ENCODE results near the gene MARVELD1. TPM values are rescaled to one million over a fixed set of nuclear protein-coding genes. Genes with fewer than 3 reads are reported as not detected.

MARVELD1 gene
- total RNA-seq, 1 experiment from 2014 or later, result 53.1 TPM

- no peak for DNase-seq (ENCODE audit: low read depth, low spot score)
- no peaks in the 10 kb centered on the region for H3K9me3 ChIP-seq (ENCODE audit: control insufficient read depth, insufficient read depth, low read depth, low read length)
- H3K27ac ChIP-seq (ENCODE audit: low read length), result no peak overlapping the region
- intact Hi-C loops (cut with micrococcal nuclease; ENCODE audit: unreplicated experiment), result no loop called here
- no peaks in the 10 kb centered on the region for H3K27me3 ChIP-seq (ENCODE audit: control insufficient read depth, insufficient read depth, low read length)
- no peak for TF ChIP-seq SIN3A (IDR thresholded peaks at IDR 0.05; ENCODE audit: borderline replicate concordance, insufficient read depth, low read depth, low read length)
- no peak for TF ChIP-seq TCF7L2 (IDR thresholded peaks at IDR 0.05; ENCODE audit: low read depth, low read length)
- TF ChIP-seq POLR2AphosphoS5 (IDR thresholded peaks at IDR 0.05; ENCODE audit: low read depth, low read length), result no peak
- no peak for TF ChIP-seq CTCF (IDR thresholded peaks at IDR 0.05)
- TF ChIP-seq REST (IDR thresholded peaks at IDR 0.05; ENCODE audit: insufficient read depth in 1 of 2, low read depth in 2 of 2, low read length in 1 of 2), result no peak
- no peaks in the 10 kb centered on the region for H3K36me3 ChIP-seq (ENCODE audit: control insufficient read depth, insufficient read depth, low read length)
- in situ Hi-C loops (cut with HindIII; ENCODE audit: low pct_unique_long_range_greater_than_20kb, low sequenced_read_pairs), result no loop called here
- no peaks in the 10 kb centered on the region for H3K4me1 ChIP-seq (ENCODE audit: control insufficient read depth, insufficient read depth, low read length)
- BruUV-seq (replicated peaks), result no TSS peak
- H3K4me3 ChIP-seq (ENCODE audit: low read depth in 2 of 2, low read length in 2 of 2), result no peak overlapping the region
- ChIA-PET POLR2A (no interaction called here), CTCF (interaction anchor here (0.9 kb wide), 1 partner anchor 11 kb away, joined by 3 read pairs; no protein-coding TSS in a partner anchor)
- no peak for ATAC-seq
These were observed 47.9 kb downstream of the MARVELD1 start for GRCh38 chr10:97761331-97761865.

- Histone ChIP-seq H3K27me3 (ENCODE audit: control insufficient read depth, insufficient read depth, low read length) (no peaks in the 10 kb centered on the region), H3K36me3 (ENCODE audit: control insufficient read depth, insufficient read depth, low read length) (no peaks in the 10 kb centered on the region), H3K4me3 (ENCODE audit: low read depth in 2 of 2, low read length in 2 of 2) (no peak overlapping the region), H3K4me1 (ENCODE audit: control insufficient read depth, insufficient read depth, low read length) (no peaks in the 10 kb centered on the region), H3K27ac (ENCODE audit: low read length) (no peak overlapping the region), H3K9me3 (ENCODE audit: control insufficient read depth, insufficient read depth, low read depth, low read length) (no peaks in the 10 kb centered on the region)
- BruUV-seq (replicated peaks), result no TSS peak
- POLR2A ChIA-PET, result no interaction called here
- no peak for DNase-seq (ENCODE audit: low read depth, low spot score)
- in situ Hi-C loops (cut with HindIII; ENCODE audit: low pct_unique_long_range_greater_than_20kb, low sequenced_read_pairs) (no loop called here), intact Hi-C loops (cut with micrococcal nuclease; ENCODE audit: unreplicated experiment) (no loop called here)
- no peak for ATAC-seq
- no peak for TF ChIP-seq CTCF (IDR thresholded peaks at IDR 0.05)
- TF ChIP-seq REST (IDR thresholded peaks at IDR 0.05; ENCODE audit: insufficient read depth in 1 of 2, low read depth in 2 of 2, low read length in 1 of 2), result no peak
- no peak for TF ChIP-seq SIN3A (IDR thresholded peaks at IDR 0.05; ENCODE audit: borderline replicate concordance, insufficient read depth, low read depth, low read length)
- TF ChIP-seq TCF7L2 (IDR thresholded peaks at IDR 0.05; ENCODE audit: low read depth, low read length), result no peak
- CTCF ChIA-PET, result interaction anchor here (0.9 kb wide), 1 partner anchor 12 kb away, joined by 3 read pairs; no protein-coding TSS in a partner anchor
These were observed 48.5 kb downstream of the MARVELD1 start for GRCh38 chr10:97762056-97762455.

Data from Panc1 (cell line).